Caco-2 (cell line): ENCODE results near the gene ATXN8OS. TPM values are rescaled to one million over a fixed set of nuclear protein-coding genes. Genes with fewer than 3 reads are reported as not detected.

Experiments used
- BruUV-seq: library from RNA; stranded (reverse); fragments of 400-500 nt; replicated peaks from 2 replicates; lab custom pipeline; 2021; lab: Mats Ljungman, UMichigan
- CTCF ChIA-PET: fragments of 300-600 bp; sonication (Branson Sonifier 250); formaldehyde crosslinking; loops from one replicate; lab custom pipeline; 2022; ENCODE audit warnings: antibody characterized with exemption; lab: Charles Lee
- POLR2A ChIA-PET: fragments of 300-600 bp; sonication (Branson Sonifier 250); formaldehyde crosslinking; loops from one replicate; lab custom pipeline; 2022; ENCODE audit warnings: antibody characterized with exemption; lab: Charles Lee
- DNase-seq, 2 experiments: peaks; one replicate each; pipeline versions ENCODE4 v3.0.0 to v3.0.0-alpha.2; 2020 to 2022
- H3K27me3 ChIP-seq: replicated peaks from 2 replicates; pipeline ENCODE4 v1.6.0; 2011; ENCODE audit warnings: low read length; ENCODE audit not compliant: control insufficient read depth, insufficient read depth
- H3K36me3 ChIP-seq: 2 replicates; pipeline ENCODE4 v1.5.1; 2011; ENCODE audit warnings: low read length; ENCODE audit not compliant: control insufficient read depth, insufficient read depth
- H3K4me1 ChIP-seq: fragments of 250-450 bp; sonication (Bioruptor Pico); 2 replicates; pipeline ENCODE4 v1.5.1; 2020; ENCODE audit warnings: mild to moderate bottlenecking
- H3K4me3 ChIP-seq: 2 replicates; pipeline ENCODE4 v1.5.1; 2011; ENCODE audit warnings: low read depth, mild to moderate bottlenecking, control low read depth, low read length
- H3K9me3 ChIP-seq: fragments of 250-450 bp; sonication (Bioruptor Pico); 2 replicates; pipeline ENCODE4 v1.5.1; 2020; ENCODE audit warnings: mild to moderate bottlenecking, moderate library complexity
- H3K27ac Mint-ChIP-seq: one replicate; pipeline ENCODE4 v1.8.0; 2022; ENCODE audit warnings: mixed read lengths; ENCODE audit not compliant: unreplicated experiment
- H3K27me3 Mint-ChIP-seq: one replicate; pipeline ENCODE4 v1.8.0; 2022; ENCODE audit warnings: mixed read lengths; ENCODE audit not compliant: insufficient read depth, unreplicated experiment
- H3K36me3 Mint-ChIP-seq: one replicate; pipeline ENCODE4 v1.8.0; 2022; ENCODE audit warnings: mild to moderate bottlenecking, mixed read lengths; ENCODE audit not compliant: insufficient read depth, unreplicated experiment
- H3K4me1 Mint-ChIP-seq: one replicate; pipeline ENCODE4 v1.8.0; 2022; ENCODE audit warnings: low read depth, mixed read lengths; ENCODE audit not compliant: unreplicated experiment
- H3K4me3 Mint-ChIP-seq: one replicate; pipeline ENCODE4 v1.8.0; 2022; ENCODE audit warnings: mild to moderate bottlenecking, moderate library complexity, mixed read lengths; ENCODE audit not compliant: unreplicated experiment
- H3K9me3 Mint-ChIP-seq: one replicate; pipeline ENCODE4 v1.8.0; 2022; ENCODE audit warnings: mixed read lengths; ENCODE audit not compliant: unreplicated experiment
- intact Hi-C: fragments of 100-400 bp; cut with micrococcal nuclease; formaldehyde crosslinking; loops from one replicate; pipeline ENCODE4 v1.10.0; 2022; ENCODE audit not compliant: unreplicated experiment
- total RNA-seq: library from RNA; stranded (reverse); gene quantifications from 2 replicates; pipeline ENCODE4 v1.2.3, GENCODE V29; 2022
- TF ChIP-seq, protein P1 (sequence below), 2 experiments: fragments of 200-600 bp in 1 of 2; IDR thresholded peaks; 1 replicate in 1 of 2; 2 replicates in 1 of 2; pipeline versions ENCODE4 v1.5.1 to v1.8.0; 2011 to 2022; ENCODE audit warnings: antibody characterized with exemption in 1 of 2, control low read depth in 1 of 2, inconsistent platforms in 1 of 2, low read depth in 1 of 2, low read length in 1 of 2, mild to moderate bottlenecking in 1 of 2, moderate library complexity in 1 of 2; ENCODE audit not compliant: insufficient read depth in 1 of 2, severe bottlenecking in 1 of 2, unreplicated experiment in 1 of 2

ATXN8OS gene
- total RNA-seq, 1 experiment from 2014 or later: not detected

DNA sequence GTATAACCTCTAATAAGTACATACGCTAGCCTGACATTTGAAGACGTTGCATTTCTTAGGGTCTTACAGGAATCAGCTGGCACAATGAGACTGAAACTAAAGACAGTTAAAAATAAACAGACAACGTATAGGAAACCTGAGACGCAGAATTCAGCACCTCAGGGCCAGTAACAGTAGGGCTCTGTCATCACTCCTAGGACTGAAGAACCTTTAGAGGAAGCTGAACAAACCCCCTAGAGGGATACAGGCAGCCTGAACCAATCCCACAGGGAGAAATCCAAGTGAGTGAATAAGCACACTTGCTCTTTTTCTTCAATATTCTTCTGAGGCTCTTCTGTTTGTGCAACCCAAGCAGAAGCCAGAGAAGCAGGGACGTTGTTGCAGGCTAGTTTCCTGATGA is 54.5 kb downstream of the ATXN8OS start:
- intact Hi-C loops: no loop called here
- Mint-ChIP-seq H3K4me3 (no peak overlapping the region), H3K27me3 (no peaks in the 10 kb centered on the region), H3K27ac (no peak overlapping the region), H3K36me3 (no peaks in the 10 kb centered on the region), H3K4me1 (no peaks in the 10 kb centered on the region), H3K9me3 (no peaks in the 10 kb centered on the region)
- no peaks in the 10 kb centered on the region for H3K27me3 ChIP-seq
- H3K4me1 ChIP-seq: no peaks in the 10 kb centered on the region
- CTCF ChIA-PET: no interaction called here
- H3K9me3 ChIP-seq: no peaks in the 10 kb centered on the region
- no peaks in the 10 kb centered on the region for H3K36me3 ChIP-seq
- BruUV-seq: no TSS peak
- H3K4me3 ChIP-seq: no peak overlapping the region
- POLR2A ChIA-PET: no interaction called here
- no peak for DNase-seq
- TF ChIP-seq, protein P1, sequence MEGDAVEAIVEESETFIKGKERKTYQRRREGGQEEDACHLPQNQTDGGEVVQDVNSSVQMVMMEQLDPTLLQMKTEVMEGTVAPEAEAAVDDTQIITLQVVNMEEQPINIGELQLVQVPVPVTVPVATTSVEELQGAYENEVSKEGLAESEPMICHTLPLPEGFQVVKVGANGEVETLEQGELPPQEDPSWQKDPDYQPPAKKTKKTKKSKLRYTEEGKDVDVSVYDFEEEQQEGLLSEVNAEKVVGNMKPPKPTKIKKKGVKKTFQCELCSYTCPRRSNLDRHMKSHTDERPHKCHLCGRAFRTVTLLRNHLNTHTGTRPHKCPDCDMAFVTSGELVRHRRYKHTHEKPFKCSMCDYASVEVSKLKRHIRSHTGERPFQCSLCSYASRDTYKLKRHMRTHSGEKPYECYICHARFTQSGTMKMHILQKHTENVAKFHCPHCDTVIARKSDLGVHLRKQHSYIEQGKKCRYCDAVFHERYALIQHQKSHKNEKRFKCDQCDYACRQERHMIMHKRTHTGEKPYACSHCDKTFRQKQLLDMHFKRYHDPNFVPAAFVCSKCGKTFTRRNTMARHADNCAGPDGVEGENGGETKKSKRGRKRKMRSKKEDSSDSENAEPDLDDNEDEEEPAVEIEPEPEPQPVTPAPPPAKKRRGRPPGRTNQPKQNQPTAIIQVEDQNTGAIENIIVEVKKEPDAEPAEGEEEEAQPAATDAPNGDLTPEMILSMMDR (IDR thresholded peaks at IDR 0.05; ENCODE audit: insufficient read depth in 1 of 2, low read depth in 1 of 2, low read length in 1 of 2, severe bottlenecking in 1 of 2, unreplicated experiment in 1 of 2): no peak

- no peaks in the 10 kb centered on the region for H3K4me1 Mint-ChIP-seq
Measured at GRCh38 chr13:70170689-70171088, 63.1 kb downstream of the ATXN8OS start.

GRCh38 chr13:70171151-70171550 is 63.5 kb downstream of the ATXN8OS start:
- Mint-ChIP-seq H3K36me3 (no peaks in the 10 kb centered on the region), H3K27me3 (no peaks in the 10 kb centered on the region), H3K27ac (no peak overlapping the region), H3K4me1 (no peaks in the 10 kb centered on the region), H3K4me3 (no peak overlapping the region), H3K9me3 (no peaks in the 10 kb centered on the region)
- no peaks in the 10 kb centered on the region for H3K9me3 ChIP-seq
- ChIA-PET CTCF (no interaction called here), POLR2A (no interaction called here)
- no peak overlapping the region for H3K4me3 ChIP-seq
- no peak for DNase-seq
- no peaks in the 10 kb centered on the region for H3K27me3 ChIP-seq
- no peaks in the 10 kb centered on the region for H3K36me3 ChIP-seq
- H3K4me1 ChIP-seq: no peaks in the 10 kb centered on the region
- TF ChIP-seq, protein P1 (IDR thresholded peaks at IDR 0.05; ENCODE audit: insufficient read depth in 1 of 2, low read depth in 1 of 2, low read length in 1 of 2, severe bottlenecking in 1 of 2, unreplicated experiment in 1 of 2): no peak
- no TSS peak for BruUV-seq
- intact Hi-C loops: no loop called here

More at GRCh38 chr13:70170689-70171088, 63.1 kb downstream of the ATXN8OS start:
- TF ChIP-seq, protein P1 (IDR thresholded peaks at IDR 0.05; ENCODE audit: insufficient read depth in 1 of 2, low read depth in 1 of 2, low read length in 1 of 2, severe bottlenecking in 1 of 2, unreplicated experiment in 1 of 2): no peak
- no peak overlapping the region for H3K27ac Mint-ChIP-seq
- Histone ChIP-seq H3K4me1 (no peaks in the 10 kb centered on the region), H3K4me3 (no peak overlapping the region), H3K36me3 (no peaks in the 10 kb centered on the region), H3K27me3 (no peaks in the 10 kb centered on the region), H3K9me3 (no peaks in the 10 kb centered on the region)
- BruUV-seq: no TSS peak
- no peaks in the 10 kb centered on the region for H3K36me3 Mint-ChIP-seq
- H3K9me3 Mint-ChIP-seq: no peaks in the 10 kb centered on the region
- intact Hi-C loops: no loop called here
- DNase-seq: no peak
- ChIA-PET POLR2A (no interaction called here), CTCF (no interaction called here)
- H3K4me3 Mint-ChIP-seq: no peak overlapping the region
- no peaks in the 10 kb centered on the region for H3K27me3 Mint-ChIP-seq
